ENCODE data around the gene ASB9. TPM values are rescaled to one million over a fixed set of nuclear protein-coding genes. Genes with fewer than 3 reads are reported as not detected.
"Not testable (repeated sequence)": the region's sequence is repeated elsewhere in the genome, so short reads cannot be mapped to it uniquely, and the experiment has no call there.

ASB9 gene
- total RNA-seq, 4 donors from 2014 or later = 1.1 to 2.1 TPM; not detected in 2

- H3K4me3 ChIP-seq = no peak overlapping the region
- no peaks in the 10 kb centered on the region for H3K27me3 ChIP-seq
- TF ChIP-seq CTCF (IDR thresholded peaks at IDR 0.05) (no peak), POLR2A (IDR thresholded peaks at IDR 0.05) (no peak)
- H3K27ac ChIP-seq = no peak overlapping the region
- H3K36me3 ChIP-seq = no peaks in the 10 kb centered on the region
- DNase-seq = no peak
- H3K4me1 ChIP-seq = no peaks in the 10 kb centered on the region
- H3K9me3 ChIP-seq = no peaks in the 10 kb centered on the region
Observed at GRCh38 chrX:15206306-15206705, 63.6 kb downstream of the ASB9 start.

GRCh38 chrX:15204130-15204751 lies 65.6 kb downstream of the ASB9 start:
- Histone ChIP-seq H3K27me3 (no peaks in the 10 kb centered on the region), H3K36me3 (no peaks in the 10 kb centered on the region), H3K27ac (no peak overlapping the region), H3K4me1 (no peaks in the 10 kb centered on the region), H3K9me3 (no peaks in the 10 kb centered on the region), H3K4me3 (no peak overlapping the region)
- DNase-seq = no peak
- TF ChIP-seq CTCF (IDR thresholded peaks at IDR 0.05) (no peak), POLR2A (IDR thresholded peaks at IDR 0.05) (no peak)

- no peaks in the 10 kb centered on the region for H3K27me3 ChIP-seq
- no peaks in the 10 kb centered on the region for H3K36me3 ChIP-seq
- no peak overlapping the region for H3K27ac ChIP-seq
- H3K9me3 ChIP-seq = no peaks in the 10 kb centered on the region
- DNase-seq = no peak
- no peak for TF ChIP-seq CTCF (IDR thresholded peaks at IDR 0.05)
- H3K4me3 ChIP-seq = no peak overlapping the region
- no peaks in the 10 kb centered on the region for H3K4me1 ChIP-seq
Observed at GRCh38 chrX:15203694-15204093, 66.2 kb downstream of the ASB9 start.

GRCh38 chrX:15202454-15203177 lies 67.3 kb downstream of the ASB9 start:
- no peaks in the 10 kb centered on the region for H3K9me3 ChIP-seq
- H3K4me3 ChIP-seq = no peak overlapping the region
- no peak overlapping the region for H3K27ac ChIP-seq
- H3K36me3 ChIP-seq = no peaks in the 10 kb centered on the region
- H3K27me3 ChIP-seq = no peaks in the 10 kb centered on the region
- no peak for TF ChIP-seq CTCF (IDR thresholded peaks at IDR 0.05)
- no peak for TF ChIP-seq POLR2A (IDR thresholded peaks at IDR 0.05)
- H3K4me1 ChIP-seq = no peaks in the 10 kb centered on the region
- no peak for DNase-seq

- DNase-seq = no peak
- H3K4me3 ChIP-seq = no peak overlapping the region
- no peak for TF ChIP-seq POLR2A (IDR thresholded peaks at IDR 0.05)
- no peak for TF ChIP-seq CTCF (IDR thresholded peaks at IDR 0.05)
- H3K9me3 ChIP-seq = no peaks in the 10 kb centered on the region
- no peaks in the 10 kb centered on the region for H3K36me3 ChIP-seq
- no peaks in the 10 kb centered on the region for H3K4me1 ChIP-seq
- no peak overlapping the region for H3K27ac ChIP-seq
- no peaks in the 10 kb centered on the region for H3K27me3 ChIP-seq
Observed at GRCh38 chrX:15200871-15201270, 69.0 kb downstream of the ASB9 start.

GRCh38 chrX:15198608-15199202 lies 71.2 kb downstream of the ASB9 start:
- DNase-seq, H3K27ac ChIP-seq, H3K4me3 ChIP-seq, H3K27me3 ChIP-seq, H3K4me1 ChIP-seq, H3K36me3 ChIP-seq, H3K9me3 ChIP-seq: not testable (repeated sequence)
